HG02610 (cell line): ENCODE results near the gene FAM114A2.
"Not testable (repeated sequence)": the region's sequence is repeated elsewhere in the genome, so short reads cannot be mapped to it uniquely, and the experiment has no call there.

ENCODE experiments used
- ATAC-seq: cut with Tn5 transposase; IDR thresholded peaks from one replicate; pipeline ENCODE4 v1.9.1; 2021; ENCODE audit warnings: mild to moderate bottlenecking, moderate library complexity; ENCODE audit not compliant: unreplicated experiment

Gene FAM114A2

GRCh38 chr5:154049636-154050035 lies 10.9 kb upstream of the FAM114A2 start:
- ATAC-seq: no peak

GRCh38 chr5:154047324-154047723 lies 8.6 kb upstream of the FAM114A2 start:
- peak; percentile 41 for ATAC-seq

- ATAC-seq: no peak
Observed at GRCh38 chr5:154046486-154046885, 7.8 kb upstream of the FAM114A2 start.

- ATAC-seq: peak; percentile 36
Observed at GRCh38 chr5:154044581-154044980, 5.9 kb upstream of the FAM114A2 start.

GRCh38 chr5:154044099-154044498 lies 5.4 kb upstream of the FAM114A2 start:
- ATAC-seq: no peak

GRCh38 chr5:154042766-154043165 lies 4.1 kb upstream of the FAM114A2 start:
- ATAC-seq: no peak

GRCh38 chr5:154039458-154039829 lies 734 bp upstream of the FAM114A2 start:
- no peak for ATAC-seq

GRCh38 chr5:154038261-154038706 lies 426 bp downstream of the FAM114A2 start:
- ATAC-seq: peak; percentile 56

- ATAC-seq: no peak
Observed at GRCh38 chr5:154034944-154035343, 3.8 kb downstream of the FAM114A2 start.

GRCh38 chr5:154031937-154032489 lies 6.7 kb downstream of the FAM114A2 start:
- ATAC-seq: no peak

GRCh38 chr5:154025951-154026350 lies 12.8 kb downstream of the FAM114A2 start:
- ATAC-seq: no peak

- not testable (repeated sequence) for ATAC-seq
Observed at GRCh38 chr5:154018919-154019318, 19.8 kb downstream of the FAM114A2 start.

- no peak for ATAC-seq
Observed at GRCh38 chr5:154015071-154015693, 23.5 kb downstream of the FAM114A2 start.

- ATAC-seq: no peak
Observed at GRCh38 chr5:154010660-154011059, 28.1 kb downstream of the FAM114A2 start.

- ATAC-seq: peak; percentile 43
Observed at GRCh38 chr5:154005648-154006047, 33.1 kb downstream of the FAM114A2 start.

- no peak for ATAC-seq
Observed at GRCh38 chr5:154002511-154003020, 36.1 kb downstream of the FAM114A2 start.

- no peak for ATAC-seq
Observed at GRCh38 chr5:154002093-154002492, 36.6 kb downstream of the FAM114A2 start.

- no peak for ATAC-seq
Observed at GRCh38 chr5:154000703-154001102, 38.0 kb downstream of the FAM114A2 start.

- ATAC-seq: no peak
Observed at GRCh38 chr5:153999995-154000394, 38.7 kb downstream of the FAM114A2 start.

GRCh38 chr5:153998768-153999167 lies 39.9 kb downstream of the FAM114A2 start:
- ATAC-seq: no peak

- no peak for ATAC-seq
Observed at GRCh38 chr5:153998010-153998409, 40.7 kb downstream of the FAM114A2 start.

GRCh38 chr5:153991168-153991567 lies 47.5 kb downstream of the FAM114A2 start:
- no peak for ATAC-seq

- no peak for ATAC-seq
Observed at GRCh38 chr5:153988510-153988909, 50.2 kb downstream of the FAM114A2 start.
